Subcutaneous adipose tissue (tissue), 4 donors: ENCODE measurements around the gene SCRN3. TPM values are rescaled to one million over a fixed set of nuclear protein-coding genes. Genes with fewer than 3 reads are reported as not detected.

Experiments
- CTCF ChIP-seq: fragments of 450-650 bp; IDR thresholded peaks from one replicate; pipeline ENCODE4 v1.5.1; 2016; ENCODE audit warnings: low read depth, mild to moderate bottlenecking, control low read depth, antibody characterized with exemption, moderate library complexity
- total RNA-seq, 4 donors: library from RNA; depleted of rRNA; stranded (reverse); fragments of >200 nt; gene quantifications; one replicate each; pipeline ENCODE4 v1.1.0, GENCODE V29; 2016

Gene SCRN3
- total RNA-seq, 4 donors from 2014 or later, result 18.3 to 21.8 (median 21.2) TPM

GRCh38 chr2:174365571-174365970 lies 30.0 kb upstream of the SCRN3 start:
- no peak for TF ChIP-seq CTCF

GRCh38 chr2:174368691-174369090 lies 26.8 kb upstream of the SCRN3 start:
- no peak for TF ChIP-seq CTCF

- TF ChIP-seq CTCF, result no peak
These were observed 18.6 kb upstream of the SCRN3 start for GRCh38 chr2:174376967-174377366.

GRCh38 chr2:174383796-174384195 lies 11.7 kb upstream of the SCRN3 start:
- no peak for TF ChIP-seq CTCF

GRCh38 chr2:174385201-174385600 lies 10.3 kb upstream of the SCRN3 start:
- TF ChIP-seq CTCF, result no peak

- no peak for TF ChIP-seq CTCF
These were observed 6.0 kb upstream of the SCRN3 start for GRCh38 chr2:174389542-174389941.

GRCh38 chr2:174392706-174393105 lies 2.8 kb upstream of the SCRN3 start:
- TF ChIP-seq CTCF, result no peak
